Colonic mucosa (tissue), 4 donors: ENCODE measurements around the gene MTMR2. TPM values are rescaled to one million over a fixed set of nuclear protein-coding genes. Genes with fewer than 3 reads are reported as not detected.

Source experiments
- DNase-seq: peaks from one replicate; pipeline ENCODE4 v3.0.0-alpha.2; 2020
- H3K27ac ChIP-seq: fragments of 200-600 bp; one replicate; pipeline ENCODE4 v1.8.0; 2021
- H3K27me3 ChIP-seq: fragments of 200-600 bp; one replicate; pipeline ENCODE4 v1.8.0; 2021
- H3K36me3 ChIP-seq: fragments of 200-600 bp; one replicate; pipeline ENCODE4 v1.8.0; 2021
- H3K4me1 ChIP-seq: fragments of 200-600 bp; one replicate; pipeline ENCODE4 v1.8.0; 2021; ENCODE audit warnings: mild to moderate bottlenecking
- H3K4me3 ChIP-seq: fragments of 200-600 bp; one replicate; pipeline ENCODE4 v1.8.0; 2021
- H3K9ac ChIP-seq, 2 donors: one replicate each; pipeline ENCODE4 v1.7.0; 2013; ENCODE audit warnings: control low read depth in 2 of 2, low read depth in 2 of 2, low read length in 2 of 2
- H3K9me3 ChIP-seq: fragments of 200-600 bp; one replicate; pipeline ENCODE4 v1.8.0; 2021
- intact Hi-C: fragments of 100-400 bp; cut with DNase I; formaldehyde crosslinking; loops from one replicate; pipeline ENCODE4 v1.14.1; 2022
- total RNA-seq, 2 donors: library from RNA; stranded (reverse); fragmentation: NEBNext Ultra II Directional in 1 of 2; extraction: Animal tissue kit (Norgen Biotek cat#: 25700) in 1 of 2; gene quantifications; one replicate each; pipeline ENCODE4 v1.2.1, GENCODE V29; 2021
- TF ChIP-seq, protein P1 (sequence below): fragments of 200-600 bp; IDR thresholded peaks from one replicate; pipeline ENCODE4 v1.8.0; 2022; ENCODE audit warnings: antibody characterized with exemption, mild to moderate bottlenecking
- donor health status: healthy.
- donor health status: DM: no; HTN: no; CAD: no.
- donor health status: DM: no; HTN: no; CAD: no.

MTMR2 gene
- total RNA-seq, 2 donors from 2014 or later = 29.3 to 34.3 TPM

DNA sequence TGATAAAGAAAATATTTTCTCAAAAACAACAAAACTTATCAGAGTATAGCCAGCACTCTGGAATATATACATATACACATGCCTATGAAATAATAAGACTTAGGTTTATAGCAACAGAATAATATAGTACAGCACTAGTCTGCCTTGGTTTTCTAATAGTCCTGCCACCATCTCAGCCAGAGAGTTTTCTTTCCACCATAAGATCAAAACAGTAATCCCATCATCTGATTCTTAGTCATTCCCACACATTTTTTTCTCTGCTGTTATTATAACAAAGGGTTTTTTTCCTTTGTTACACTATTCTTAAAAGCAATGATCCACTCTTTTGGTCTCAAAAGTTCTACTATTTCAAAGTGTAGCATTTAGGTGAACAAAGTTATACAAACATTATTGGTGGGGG lies 15.1 kb downstream of the MTMR2 start:
- Histone ChIP-seq H3K27ac (no peak overlapping the region), H3K4me1 (no peaks in the 10 kb centered on the region), H3K36me3 (no peaks in the 10 kb centered on the region), H3K9ac (no peak overlapping the region), H3K27me3 (no peaks in the 10 kb centered on the region), H3K4me3 (no peak overlapping the region), H3K9me3 (no peaks in the 10 kb centered on the region)
- TF ChIP-seq, protein P1, sequence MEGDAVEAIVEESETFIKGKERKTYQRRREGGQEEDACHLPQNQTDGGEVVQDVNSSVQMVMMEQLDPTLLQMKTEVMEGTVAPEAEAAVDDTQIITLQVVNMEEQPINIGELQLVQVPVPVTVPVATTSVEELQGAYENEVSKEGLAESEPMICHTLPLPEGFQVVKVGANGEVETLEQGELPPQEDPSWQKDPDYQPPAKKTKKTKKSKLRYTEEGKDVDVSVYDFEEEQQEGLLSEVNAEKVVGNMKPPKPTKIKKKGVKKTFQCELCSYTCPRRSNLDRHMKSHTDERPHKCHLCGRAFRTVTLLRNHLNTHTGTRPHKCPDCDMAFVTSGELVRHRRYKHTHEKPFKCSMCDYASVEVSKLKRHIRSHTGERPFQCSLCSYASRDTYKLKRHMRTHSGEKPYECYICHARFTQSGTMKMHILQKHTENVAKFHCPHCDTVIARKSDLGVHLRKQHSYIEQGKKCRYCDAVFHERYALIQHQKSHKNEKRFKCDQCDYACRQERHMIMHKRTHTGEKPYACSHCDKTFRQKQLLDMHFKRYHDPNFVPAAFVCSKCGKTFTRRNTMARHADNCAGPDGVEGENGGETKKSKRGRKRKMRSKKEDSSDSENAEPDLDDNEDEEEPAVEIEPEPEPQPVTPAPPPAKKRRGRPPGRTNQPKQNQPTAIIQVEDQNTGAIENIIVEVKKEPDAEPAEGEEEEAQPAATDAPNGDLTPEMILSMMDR = no peak
- DNase-seq = no peak
- intact Hi-C loops = no loop called here

GRCh38 chr11:95907476-95907875 lies 16.4 kb downstream of the MTMR2 start:
- H3K4me3 ChIP-seq = no peak overlapping the region
- TF ChIP-seq, protein P1 = no peak
- H3K9me3 ChIP-seq = no peaks in the 10 kb centered on the region
- DNase-seq = no peak
- intact Hi-C loops = no loop called here
- H3K36me3 ChIP-seq = no peaks in the 10 kb centered on the region
- no peaks in the 10 kb centered on the region for H3K27me3 ChIP-seq
- H3K9ac ChIP-seq = no peak overlapping the region
- no peak overlapping the region for H3K27ac ChIP-seq
- H3K4me1 ChIP-seq = no peaks in the 10 kb centered on the region

- intact Hi-C loops = no loop called here
- Histone ChIP-seq H3K27ac (no peak overlapping the region), H3K9me3 (no peaks in the 10 kb centered on the region), H3K9ac (no peak overlapping the region), H3K36me3 (no peaks in the 10 kb centered on the region), H3K4me3 (no peak overlapping the region), H3K27me3 (no peaks in the 10 kb centered on the region), H3K4me1 (no peaks in the 10 kb centered on the region)
- no peak for DNase-seq
- TF ChIP-seq, protein P1 = no peak
These were observed 19.8 kb downstream of the MTMR2 start for GRCh38 chr11:95904009-95904650.

- Histone ChIP-seq H3K27me3 (no peaks in the 10 kb centered on the region), H3K9ac (no peak overlapping the region), H3K4me1 (no peaks in the 10 kb centered on the region), H3K27ac (no peak overlapping the region), H3K36me3 (no peaks in the 10 kb centered on the region), H3K4me3 (no peak overlapping the region), H3K9me3 (no peaks in the 10 kb centered on the region)
- TF ChIP-seq, protein P1 = no peak
- intact Hi-C loops = no loop called here
- no peak for DNase-seq
These were observed 25.1 kb downstream of the MTMR2 start for GRCh38 chr11:95898782-95899181.

GRCh38 chr11:95897731-95898130 lies 26.2 kb downstream of the MTMR2 start:
- no peaks in the 10 kb centered on the region for H3K4me1 ChIP-seq
- H3K27ac ChIP-seq = no peak overlapping the region
- no peak overlapping the region for H3K9ac ChIP-seq
- no peaks in the 10 kb centered on the region for H3K9me3 ChIP-seq
- intact Hi-C loops = no loop called here
- H3K27me3 ChIP-seq = no peaks in the 10 kb centered on the region
- no peaks in the 10 kb centered on the region for H3K36me3 ChIP-seq
- TF ChIP-seq, protein P1 = no peak
- H3K4me3 ChIP-seq = no peak overlapping the region
- DNase-seq = no peak
